VCaP (cell line): ENCODE measurements around the gene CLIC6.

Source experiments
- H3K27ac ChIP-seq: fragments of 450-650 bp; 2 replicates; pipeline ENCODE4 v1.5.1; 2017
- CTCF ChIP-seq: fragments of 450-650 bp; conservative IDR thresholded peaks from 2 replicates; pipeline ENCODE4 v1.5.1; 2017; ENCODE audit warnings: mild to moderate bottlenecking, moderate library complexity

CLIC6 gene

GRCh38 chr21:34740198-34740597 is 71.4 kb downstream of the CLIC6 start:
- H3K27ac ChIP-seq: no peak overlapping the region
- no peak for TF ChIP-seq CTCF

GRCh38 chr21:34743285-34743684 is 74.5 kb downstream of the CLIC6 start:
- no peak overlapping the region for H3K27ac ChIP-seq
- no peak for TF ChIP-seq CTCF

GRCh38 chr21:34743831-34744230 is 75.0 kb downstream of the CLIC6 start:
- no peak for TF ChIP-seq CTCF
- H3K27ac ChIP-seq: no peak overlapping the region

- no peak overlapping the region for H3K27ac ChIP-seq
- no peak for TF ChIP-seq CTCF
These were observed 76.0 kb downstream of the CLIC6 start for GRCh38 chr21:34744801-34745200.

GRCh38 chr21:34745557-34746255 is 76.9 kb downstream of the CLIC6 start:
- TF ChIP-seq CTCF: peak; percentile 99
- no peak overlapping the region for H3K27ac ChIP-seq

GRCh38 chr21:34748862-34749261 is 80.1 kb downstream of the CLIC6 start:
- no peak overlapping the region for H3K27ac ChIP-seq
- no peak for TF ChIP-seq CTCF

DNA sequence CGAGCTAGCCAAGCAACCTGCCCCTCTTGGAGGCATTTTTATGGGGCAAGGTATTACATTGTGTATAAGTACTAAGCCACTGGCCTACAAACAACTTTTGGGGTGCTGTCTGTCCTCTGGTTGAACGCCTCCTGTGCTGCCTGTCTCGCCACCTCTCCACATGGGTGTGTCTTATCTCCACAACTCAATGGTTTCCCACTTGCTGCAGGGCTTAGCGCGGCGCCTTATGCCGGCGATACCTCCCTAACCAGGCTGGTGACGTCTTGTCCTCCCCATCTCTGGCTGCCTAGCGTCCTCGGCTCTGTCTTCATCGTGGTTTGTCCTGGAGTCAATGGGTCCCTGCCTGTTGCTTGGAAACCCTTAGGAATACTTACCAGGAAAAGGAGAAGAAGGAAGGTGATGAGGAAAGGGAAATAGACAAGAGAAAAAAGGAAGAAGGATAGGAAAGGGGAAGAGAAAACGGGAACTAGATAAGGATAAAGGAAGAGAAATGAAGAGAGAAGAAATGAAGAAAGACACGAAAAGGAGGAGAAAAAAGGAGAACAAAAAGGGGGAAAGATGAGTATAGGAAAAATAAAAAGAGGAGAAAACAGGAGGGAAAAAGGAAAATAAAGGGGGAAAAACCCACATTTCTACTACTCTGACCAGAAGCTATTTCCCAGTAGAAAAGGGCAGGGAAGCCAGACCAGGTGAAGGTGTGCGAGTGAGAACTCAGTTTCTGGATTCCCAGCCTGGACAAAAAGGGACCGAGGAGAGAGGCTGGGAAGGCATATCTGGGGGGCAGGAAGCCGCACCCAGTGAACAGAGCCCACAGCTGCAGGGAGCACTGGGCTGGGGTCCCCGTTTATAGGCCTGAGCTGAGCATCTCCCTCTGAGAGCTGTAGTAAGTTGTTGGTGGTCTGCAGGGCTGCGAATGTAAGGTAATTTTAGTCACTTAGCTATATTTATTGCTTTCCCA is 86.2 kb downstream of the CLIC6 start:
- no peak overlapping the region for H3K27ac ChIP-seq
- no peak for TF ChIP-seq CTCF
